ENCODE measurements around the gene EIF4G3.
"Not testable (repeated sequence)": the region's sequence is repeated elsewhere in the genome, so short reads cannot be mapped to it uniquely, and the experiment has no call there.

Gene EIF4G3

DNA sequence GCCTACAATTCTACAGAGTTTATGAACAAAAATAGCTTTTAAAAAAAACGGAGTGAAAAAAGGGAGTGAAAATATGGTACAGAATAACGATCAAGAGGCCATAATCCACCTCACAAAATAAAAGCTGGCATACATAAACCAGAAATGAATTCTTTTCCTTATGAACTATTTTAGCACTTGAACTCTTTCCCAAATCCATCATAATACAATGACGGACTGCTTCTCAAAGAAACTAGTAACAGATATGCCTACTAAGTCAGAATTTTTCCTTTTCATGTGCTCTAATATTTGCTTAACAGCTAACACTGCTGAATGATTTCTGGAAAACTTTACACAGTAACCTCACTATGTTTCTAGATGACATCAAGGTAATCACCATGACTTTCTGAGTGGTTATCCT lies 144.0 kb downstream of the EIF4G3 start:
- no peak for DNase-seq
- TF ChIP-seq, protein P1, sequence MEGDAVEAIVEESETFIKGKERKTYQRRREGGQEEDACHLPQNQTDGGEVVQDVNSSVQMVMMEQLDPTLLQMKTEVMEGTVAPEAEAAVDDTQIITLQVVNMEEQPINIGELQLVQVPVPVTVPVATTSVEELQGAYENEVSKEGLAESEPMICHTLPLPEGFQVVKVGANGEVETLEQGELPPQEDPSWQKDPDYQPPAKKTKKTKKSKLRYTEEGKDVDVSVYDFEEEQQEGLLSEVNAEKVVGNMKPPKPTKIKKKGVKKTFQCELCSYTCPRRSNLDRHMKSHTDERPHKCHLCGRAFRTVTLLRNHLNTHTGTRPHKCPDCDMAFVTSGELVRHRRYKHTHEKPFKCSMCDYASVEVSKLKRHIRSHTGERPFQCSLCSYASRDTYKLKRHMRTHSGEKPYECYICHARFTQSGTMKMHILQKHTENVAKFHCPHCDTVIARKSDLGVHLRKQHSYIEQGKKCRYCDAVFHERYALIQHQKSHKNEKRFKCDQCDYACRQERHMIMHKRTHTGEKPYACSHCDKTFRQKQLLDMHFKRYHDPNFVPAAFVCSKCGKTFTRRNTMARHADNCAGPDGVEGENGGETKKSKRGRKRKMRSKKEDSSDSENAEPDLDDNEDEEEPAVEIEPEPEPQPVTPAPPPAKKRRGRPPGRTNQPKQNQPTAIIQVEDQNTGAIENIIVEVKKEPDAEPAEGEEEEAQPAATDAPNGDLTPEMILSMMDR (IDR thresholded peaks at IDR 0.05; ENCODE audit: low read depth, low read length), result no peak
- H3K36me3 ChIP-seq, result no peaks in the 10 kb centered on the region; the same call in 1 of the 2 replicates
- no peak overlapping the region for H3K27ac ChIP-seq
- no peaks in the 10 kb centered on the region for H3K9me3 ChIP-seq (ENCODE audit: severe bottlenecking)
- no peaks in the 10 kb centered on the region for H3K27me3 ChIP-seq (ENCODE audit: insufficient read depth, low read depth, severe bottlenecking)
- no peak overlapping the region for H3K4me3 ChIP-seq (ENCODE audit: low read depth, low read length)

DNA sequence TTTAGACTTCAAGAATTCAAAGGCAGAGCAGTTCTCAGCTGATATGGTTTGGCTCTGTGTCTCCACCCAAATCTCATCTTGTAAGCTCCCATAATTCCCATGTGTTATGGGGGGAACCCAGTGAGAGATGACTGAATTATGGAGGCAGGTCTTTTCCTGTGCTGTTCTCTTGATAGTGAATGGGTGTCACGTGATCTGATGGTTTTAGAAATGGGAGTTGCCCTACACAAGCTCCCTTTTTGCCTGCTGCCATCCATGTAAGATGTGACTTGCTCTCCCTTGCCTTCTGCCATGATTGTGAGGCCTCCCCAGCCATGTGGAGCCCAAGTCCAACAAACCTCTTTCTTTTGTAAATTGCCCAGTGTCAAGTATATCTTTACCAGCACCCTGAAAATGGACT lies 146.5 kb downstream of the EIF4G3 start:
- no peak for DNase-seq
- no peaks in the 10 kb centered on the region; the same call in 1 of the 2 replicates for H3K36me3 ChIP-seq
- no peaks in the 10 kb centered on the region for H3K9me3 ChIP-seq (ENCODE audit: severe bottlenecking)
- TF ChIP-seq, protein P1 (IDR thresholded peaks at IDR 0.05; ENCODE audit: low read depth, low read length), result no peak
- H3K4me3 ChIP-seq (ENCODE audit: low read depth, low read length), result no peak overlapping the region
- H3K27me3 ChIP-seq (ENCODE audit: insufficient read depth, low read depth, severe bottlenecking), result no peaks in the 10 kb centered on the region
- H3K27ac ChIP-seq, result no peak overlapping the region

DNA sequence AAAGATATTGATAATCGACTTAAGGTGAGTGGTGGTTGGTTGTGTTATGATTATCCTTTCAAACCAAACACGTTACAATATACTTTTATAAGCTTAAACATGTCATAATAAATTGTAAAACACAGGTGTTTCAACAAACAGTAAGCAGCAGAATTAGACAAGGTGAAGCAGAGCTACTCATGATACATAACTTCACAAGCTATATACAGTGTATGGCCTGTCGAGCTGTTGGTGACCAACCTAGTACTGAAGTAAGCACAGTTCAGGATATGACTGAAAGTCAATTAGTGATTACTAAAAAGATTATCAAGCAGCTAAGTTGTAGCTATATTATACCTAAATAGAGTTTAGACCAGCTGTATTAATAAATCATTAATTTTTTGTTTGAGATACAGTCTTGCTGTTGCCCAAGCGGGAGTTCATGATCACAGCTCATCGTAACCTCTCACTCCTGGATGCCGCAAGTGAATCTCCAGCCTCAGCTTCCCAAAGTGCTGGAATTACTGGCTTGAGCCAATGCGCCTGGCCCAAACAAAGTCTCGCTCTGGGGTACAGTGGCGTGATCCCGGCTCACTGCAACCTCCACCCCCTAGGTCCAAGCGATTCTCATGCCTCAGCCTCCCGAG lies 148.1 kb downstream of the EIF4G3 start:
- no peaks in the 10 kb centered on the region; the same call in 1 of the 2 replicates for H3K36me3 ChIP-seq
- TF ChIP-seq, protein P1 (IDR thresholded peaks at IDR 0.05; ENCODE audit: low read depth, low read length), result no peak

DNA sequence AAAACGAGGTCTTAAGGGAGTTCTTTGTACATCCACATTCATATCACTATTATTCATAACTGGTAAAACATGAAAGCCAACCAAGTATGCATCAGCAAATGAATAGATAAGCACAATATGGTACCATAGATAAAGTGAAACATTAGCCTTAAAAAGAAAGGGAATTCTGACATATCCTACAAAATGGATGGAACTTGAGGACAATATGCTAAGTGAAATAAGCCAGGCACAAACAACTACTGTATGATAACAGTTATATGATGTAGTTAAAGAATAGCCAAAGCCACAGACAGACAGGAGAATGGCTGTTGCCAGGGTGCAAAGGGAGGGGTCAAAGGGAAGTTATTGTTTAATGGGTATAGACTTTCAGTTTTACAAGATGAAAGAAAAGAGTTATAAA lies 148.9 kb downstream of the EIF4G3 start:
- Histone ChIP-seq H3K36me3 (no peaks in the 10 kb centered on the region; the same call in 1 of the 2 replicates), H3K9me3 (ENCODE audit: severe bottlenecking) (peaks cover 3% of the 10 kb centered on the region), H3K27me3 (ENCODE audit: insufficient read depth, low read depth, severe bottlenecking) (no peaks in the 10 kb centered on the region), H3K4me3 (ENCODE audit: low read depth, low read length) (no peak overlapping the region), H3K27ac (no peak overlapping the region)
- DNase-seq, result no peak
- TF ChIP-seq, protein P1 (IDR thresholded peaks at IDR 0.05; ENCODE audit: low read depth, low read length), result no peak

More for the DNA sequence above, 148.1 kb downstream of the EIF4G3 start:
- no peaks in the 10 kb centered on the region for H3K9me3 ChIP-seq (ENCODE audit: severe bottlenecking)
- H3K4me3 ChIP-seq (ENCODE audit: low read depth, low read length), result no peak overlapping the region
- H3K27me3 ChIP-seq (ENCODE audit: insufficient read depth, low read depth, severe bottlenecking), result no peaks in the 10 kb centered on the region
- H3K27ac ChIP-seq, result no peak overlapping the region
- DNase-seq, result no peak

DNA sequence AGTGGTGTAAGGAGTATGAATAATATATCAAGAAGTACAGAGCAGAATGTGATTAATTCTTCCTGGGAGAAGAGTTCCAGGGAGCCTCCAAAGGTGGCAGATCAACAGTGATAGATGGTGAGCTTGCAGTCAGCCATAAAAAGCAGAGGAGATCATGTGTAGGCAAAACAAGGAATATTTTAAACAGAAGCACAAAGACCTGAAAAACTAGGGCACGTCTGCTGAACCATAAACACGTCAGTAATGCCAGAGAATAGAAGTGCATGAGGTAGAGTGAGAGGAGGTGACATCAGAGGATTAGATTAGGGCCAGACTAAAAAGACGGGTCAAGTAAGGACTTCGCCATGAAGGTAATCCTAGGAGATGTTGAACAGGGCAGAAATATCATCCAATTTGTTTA lies 151.8 kb downstream of the EIF4G3 start:
- peaks cover 3% of the 10 kb centered on the region for H3K9me3 ChIP-seq (ENCODE audit: severe bottlenecking)
- H3K27ac ChIP-seq, result peak overlapping the region; percentile 94
- peak; percentile 45 for DNase-seq
- H3K4me3 ChIP-seq (ENCODE audit: low read depth, low read length), result peak overlapping the region; percentile 31
- no peaks in the 10 kb centered on the region for H3K27me3 ChIP-seq (ENCODE audit: insufficient read depth, low read depth, severe bottlenecking)
- no peaks in the 10 kb centered on the region; the same call in 1 of the 2 replicates for H3K36me3 ChIP-seq
- TF ChIP-seq, protein P1 (IDR thresholded peaks at IDR 0.05; ENCODE audit: low read depth, low read length), result no peak

DNA sequence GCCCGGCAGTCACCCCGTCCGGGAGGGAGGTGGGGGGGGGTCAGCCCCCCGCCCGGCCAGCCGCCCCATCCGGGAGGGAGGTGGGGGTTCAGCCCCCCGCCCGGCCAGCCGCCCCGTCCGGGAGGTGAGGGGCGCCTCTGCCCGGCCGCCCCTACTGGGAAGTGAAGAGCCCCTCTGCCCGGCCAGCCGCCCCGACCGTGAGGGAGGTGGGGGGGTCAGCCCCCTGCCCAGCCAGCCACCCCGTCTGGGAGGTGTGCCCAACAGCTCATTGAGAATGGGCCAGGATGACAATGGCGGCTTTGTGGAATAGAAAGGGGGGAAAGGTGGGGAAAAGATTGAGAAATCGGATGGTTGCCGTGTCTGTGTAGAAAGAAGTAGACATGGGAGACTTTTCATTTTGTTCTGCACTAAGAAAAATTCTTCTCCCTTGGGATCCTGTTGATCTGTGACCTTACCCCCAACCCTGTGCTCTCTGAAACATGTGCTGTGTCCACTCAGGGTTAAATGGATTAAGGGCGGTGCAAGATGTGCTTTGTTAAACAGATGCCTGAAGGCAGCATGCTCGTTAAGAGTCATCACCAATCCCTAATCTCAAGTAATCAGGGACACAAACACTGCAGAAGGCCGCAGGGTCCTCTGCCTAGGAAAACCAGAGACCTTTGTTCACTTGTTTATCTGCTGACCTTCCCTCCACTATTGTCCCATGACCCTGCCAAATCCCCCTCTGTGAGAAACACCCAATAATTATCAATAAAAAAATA lies 152.4 kb downstream of the EIF4G3 start:
- Histone ChIP-seq H3K27ac (peak overlapping the region; percentile 94), H3K4me3 (ENCODE audit: low read depth, low read length) (peak overlapping the region; percentile 31)
- not testable (repeated sequence) for H3K27me3 ChIP-seq (ENCODE audit: insufficient read depth, low read depth, severe bottlenecking); DNase-seq; H3K9me3 ChIP-seq (ENCODE audit: severe bottlenecking); H3K36me3 ChIP-seq
